Measurements from ENCODE around the gene DNAJB1. TPM values are rescaled to one million over a fixed set of nuclear protein-coding genes. Genes with fewer than 3 reads are reported as not detected.
A peak's percentile ranks its signal among the peaks of the same experiment; 100 is the strongest.

Gene DNAJB1
- total RNA-seq, 1 experiment from 2014 or later: 77.7 TPM

- no peaks in the 10 kb centered on the region for H4K20me1 ChIP-seq (ENCODE audit: control insufficient read depth, insufficient read depth, insufficient read length)
- H3K4me1 Mint-ChIP-seq: peaks cover 2 to 6% of the 10 kb centered on the region in 2 experiments; a peak in 2 of 4 replicates
These were observed 25.9 kb upstream of the DNAJB1 start for GRCh38 chr19:14544047-14544446.

More at GRCh38 chr19:14544047-14544446, 25.9 kb upstream of the DNAJB1 start:
- H2BK12ac ChIP-seq (ENCODE audit: insufficient read length, low read depth, low read length): no peak overlapping the region
- no peaks in the 10 kb centered on the region for H3K4me1 ChIP-seq (ENCODE audit: insufficient read depth, low read length)
- H2BK5ac ChIP-seq (ENCODE audit: insufficient read length, low read length): no peak overlapping the region
- no peak overlapping the region for H3K4me3 Mint-ChIP-seq
- H3K23ac ChIP-seq (ENCODE audit: insufficient read length, low read depth, low read length): no peak overlapping the region
- peaks cover 5% of the 10 kb centered on the region; the same call in 1 of the 2 replicates for H3K79me2 ChIP-seq (ENCODE audit: insufficient read depth, low read length)
- no CpG with 5 or more reads among the region's 5 CpGs for WGBS (ENCODE audit: extremely low coverage, insufficient read length, low lambda C conversion rate)
- no peak overlapping the region for H3K9ac ChIP-seq (ENCODE audit: extremely low read depth, insufficient read length, low read length)
- H2BK20ac ChIP-seq (ENCODE audit: low read depth, low read length, poor library complexity, severe bottlenecking): no peak overlapping the region
- no peak overlapping the region for H4K8ac ChIP-seq (replicated peaks; ENCODE audit: insufficient read length, low read depth, low read length)
- no peak overlapping the region for H4K5ac ChIP-seq (ENCODE audit: insufficient read length, low read depth, low read length)
- no peak overlapping the region for H2BK120ac ChIP-seq (ENCODE audit: low read depth, low read length, poor library complexity, severe bottlenecking)
- no peak for DNase-seq
- H2BK15ac ChIP-seq (ENCODE audit: low read depth, low read length): no peak overlapping the region
- no peak overlapping the region for H2AFZ ChIP-seq (ENCODE audit: low read length)
- no peak overlapping the region for H3K18ac ChIP-seq (ENCODE audit: insufficient read length, low read depth, low read length)
- no peak for TF ChIP-seq CTCF (conservative IDR thresholded peaks at IDR 0.05)
- H3T11ph ChIP-seq (ENCODE audit: low read length): no peak overlapping the region
- no peaks in the 10 kb centered on the region for H3K23me2 ChIP-seq (ENCODE audit: insufficient read length, low read depth, low read length, poor library complexity, severe bottlenecking)
- no peak overlapping the region for H3K56ac ChIP-seq (ENCODE audit: insufficient read length, low read depth, low read length)
- peak overlapping the region in 2 of 3 experiments; percentile 40 to 91; a peak in 2 of 7 replicates for H3K27ac Mint-ChIP-seq
- H3K27ac ChIP-seq (ENCODE audit: insufficient read length, low read depth, low read length): no peak overlapping the region
- no peaks in the 10 kb centered on the region; a peak in 1 of 5 replicates for H3K9me3 Mint-ChIP-seq
- no peaks in the 10 kb centered on the region for H3K79me1 ChIP-seq (ENCODE audit: insufficient read depth, low read depth, low read length, poor library complexity, severe bottlenecking)
- H3K4me2 ChIP-seq (ENCODE audit: insufficient read depth, insufficient read length, low read length): no peak overlapping the region
- H4K91ac ChIP-seq (ENCODE audit: insufficient read length, low read depth, low read length): no peak overlapping the region
- no peak overlapping the region for H2AK5ac ChIP-seq (ENCODE audit: insufficient read length, low read length)
- H3K27me3 Mint-ChIP-seq (ENCODE audit: low read depth): no peaks in the 10 kb centered on the region
- no peaks in the 10 kb centered on the region for H3K27me3 ChIP-seq (ENCODE audit: insufficient read depth, low read length)
- no peak overlapping the region for H3K14ac ChIP-seq (ENCODE audit: insufficient read depth, low read length)
- H3K9me3 ChIP-seq (ENCODE audit: control insufficient read depth, low read depth, low read length): no peaks in the 10 kb centered on the region
- H3K36me3 Mint-ChIP-seq (ENCODE audit: insufficient read depth in 1 of 3, low read depth in 3 of 3): peaks cover 0 to 17% (median 11%) of the 10 kb centered on the region in 3 experiments; a peak in 3 of 7 replicates
- no peak overlapping the region for H3K4ac ChIP-seq (ENCODE audit: low read depth, low read length)

All from H9 (cell line).